Measurements from ENCODE around the gene HPX.

Gene HPX

DNA sequence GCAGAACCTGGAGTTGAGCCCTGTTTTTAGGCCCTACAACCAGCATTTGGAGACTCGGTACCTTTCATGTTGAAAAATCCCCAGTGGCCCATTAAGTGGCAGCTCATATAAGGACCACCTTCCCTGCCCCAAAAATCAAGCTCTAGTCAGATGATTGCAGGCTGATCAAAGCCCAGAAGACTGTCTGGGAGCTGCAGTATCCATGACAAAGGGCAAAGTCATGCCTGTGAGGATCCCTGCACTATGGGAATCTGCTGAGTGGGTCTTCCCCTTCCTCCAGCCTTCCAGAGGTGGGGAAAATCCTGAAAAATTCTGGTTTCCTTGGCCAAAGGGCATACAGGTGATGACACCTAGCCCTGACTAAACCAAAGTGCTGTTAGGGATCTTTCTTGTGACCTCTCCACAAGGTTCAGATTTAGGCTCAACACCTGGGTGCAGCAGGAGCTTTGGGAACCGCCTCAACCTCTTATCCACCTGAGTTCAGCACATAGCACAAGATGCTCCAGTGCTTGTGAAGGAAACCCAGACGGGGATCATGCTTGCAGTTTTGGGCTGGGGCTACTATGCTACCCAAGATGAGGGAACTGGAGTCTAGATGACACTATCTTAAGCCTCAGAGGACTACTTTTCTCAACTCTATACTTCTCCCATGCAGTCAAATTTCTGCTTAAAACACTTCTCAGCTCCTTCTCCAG, 34.2 kb upstream of the HPX start:
- peak; percentile 58; the same call in 1 of the 2 replicates for TF ChIP-seq POLR2AphosphoS5 (IDR thresholded peaks at IDR 0.05; ENCODE audit: low read depth, low read length)
- TF ChIP-seq FOXP2 (optimal IDR thresholded peaks at IDR 0.05; ENCODE audit: borderline replicate concordance, extremely low read depth, extremely low read length, insufficient read depth), result no peak

DNA sequence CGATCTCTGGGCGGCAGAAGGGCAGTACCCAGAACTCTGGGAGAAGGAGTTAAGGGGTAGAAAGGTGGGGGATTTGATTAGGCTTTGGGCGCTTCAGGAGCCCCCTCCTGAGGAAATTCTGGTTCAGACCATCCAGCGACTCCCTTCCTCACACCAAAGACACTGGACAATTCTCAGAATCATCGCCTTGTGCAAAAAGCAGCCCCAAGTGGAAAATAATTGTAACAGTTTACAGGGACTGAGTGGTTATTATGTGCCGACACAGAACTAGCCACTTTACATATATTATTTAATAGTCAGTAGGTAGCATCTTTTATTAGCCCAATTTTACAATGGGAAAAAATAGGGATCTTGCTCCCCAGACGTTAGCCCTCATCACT, 33.6 kb upstream of the HPX start:
- TF ChIP-seq POLR2AphosphoS5 (IDR thresholded peaks at IDR 0.05; ENCODE audit: low read depth, low read length), result no peak
- TF ChIP-seq SIN3A (IDR thresholded peaks at IDR 0.05; ENCODE audit: borderline replicate concordance, insufficient read depth, low read length), result no peak
- TF ChIP-seq FOXP2 (optimal IDR thresholded peaks at IDR 0.05; ENCODE audit: borderline replicate concordance, extremely low read depth, extremely low read length, insufficient read depth), result no peak
- no peak for TF ChIP-seq TAF1 (IDR thresholded peaks at IDR 0.05; ENCODE audit: borderline replicate concordance, insufficient read depth, low read length)
- TF ChIP-seq, protein P1, sequence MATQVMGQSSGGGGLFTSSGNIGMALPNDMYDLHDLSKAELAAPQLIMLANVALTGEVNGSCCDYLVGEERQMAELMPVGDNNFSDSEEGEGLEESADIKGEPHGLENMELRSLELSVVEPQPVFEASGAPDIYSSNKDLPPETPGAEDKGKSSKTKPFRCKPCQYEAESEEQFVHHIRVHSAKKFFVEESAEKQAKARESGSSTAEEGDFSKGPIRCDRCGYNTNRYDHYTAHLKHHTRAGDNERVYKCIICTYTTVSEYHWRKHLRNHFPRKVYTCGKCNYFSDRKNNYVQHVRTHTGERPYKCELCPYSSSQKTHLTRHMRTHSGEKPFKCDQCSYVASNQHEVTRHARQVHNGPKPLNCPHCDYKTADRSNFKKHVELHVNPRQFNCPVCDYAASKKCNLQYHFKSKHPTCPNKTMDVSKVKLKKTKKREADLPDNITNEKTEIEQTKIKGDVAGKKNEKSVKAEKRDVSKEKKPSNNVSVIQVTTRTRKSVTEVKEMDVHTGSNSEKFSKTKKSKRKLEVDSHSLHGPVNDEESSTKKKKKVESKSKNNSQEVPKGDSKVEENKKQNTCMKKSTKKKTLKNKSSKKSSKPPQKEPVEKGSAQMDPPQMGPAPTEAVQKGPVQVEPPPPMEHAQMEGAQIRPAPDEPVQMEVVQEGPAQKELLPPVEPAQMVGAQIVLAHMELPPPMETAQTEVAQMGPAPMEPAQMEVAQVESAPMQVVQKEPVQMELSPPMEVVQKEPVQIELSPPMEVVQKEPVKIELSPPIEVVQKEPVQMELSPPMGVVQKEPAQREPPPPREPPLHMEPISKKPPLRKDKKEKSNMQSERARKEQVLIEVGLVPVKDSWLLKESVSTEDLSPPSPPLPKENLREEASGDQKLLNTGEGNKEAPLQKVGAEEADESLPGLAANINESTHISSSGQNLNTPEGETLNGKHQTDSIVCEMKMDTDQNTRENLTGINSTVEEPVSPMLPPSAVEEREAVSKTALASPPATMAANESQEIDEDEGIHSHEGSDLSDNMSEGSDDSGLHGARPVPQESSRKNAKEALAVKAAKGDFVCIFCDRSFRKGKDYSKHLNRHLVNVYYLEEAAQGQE (IDR thresholded peaks at IDR 0.05; ENCODE audit: insufficient read depth in 1 of 2, low read depth in 2 of 2, low read length in 2 of 2), result no peak

DNA sequence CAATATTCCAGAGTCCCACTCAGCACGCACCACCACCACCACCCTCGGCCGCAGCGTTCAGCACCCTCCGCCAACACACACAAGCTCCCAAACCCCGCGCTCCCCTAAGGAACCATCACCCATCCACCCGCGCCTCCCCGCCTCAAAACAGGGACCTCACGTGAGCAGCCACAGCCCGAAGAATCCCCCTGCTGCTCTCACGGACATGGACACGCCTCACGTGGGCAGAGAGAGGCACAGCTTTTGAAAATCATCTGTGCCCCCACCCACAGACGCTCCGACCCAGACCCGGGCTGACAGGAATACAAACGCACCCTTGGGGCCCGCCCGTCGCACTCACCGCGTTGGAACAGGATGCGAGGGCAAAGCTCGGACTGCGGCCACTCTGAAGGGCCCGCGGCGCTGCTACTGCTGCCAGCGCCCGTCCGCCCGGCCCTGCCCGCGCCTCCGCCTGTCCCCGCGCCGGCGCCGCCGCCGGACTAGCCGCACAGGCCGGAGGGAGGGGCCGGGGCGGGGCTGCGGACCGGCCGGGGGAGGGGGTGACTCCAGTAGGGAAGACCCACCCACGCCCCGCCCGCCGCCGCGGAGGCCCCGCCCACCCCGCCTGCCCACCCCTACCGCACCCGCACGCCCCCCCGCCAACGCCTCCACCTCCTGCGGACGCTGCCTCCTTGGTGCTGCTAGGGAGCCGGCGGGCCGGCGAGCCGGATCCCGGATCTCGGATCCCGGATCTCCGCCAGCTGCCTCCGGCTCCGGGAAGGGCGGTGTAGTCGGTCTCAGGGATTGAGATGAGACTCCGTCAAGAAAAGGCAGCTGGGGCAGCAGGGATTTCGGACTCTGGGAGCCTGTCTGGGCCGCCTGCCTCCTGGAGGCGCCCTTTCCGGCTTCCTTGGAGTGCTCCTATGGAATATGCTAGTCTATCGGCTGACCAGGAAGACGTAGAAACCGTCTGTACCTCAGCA, 32.9 kb upstream of the HPX start, which contains the start of gene TRIM3:
TRIM3 (minus strand) TSS at position 491 of the 962 bp plus-strand sequence. CDS start 8,246 bp downstream, outside the sequence.
- TF ChIP-seq FOXP2 (optimal IDR thresholded peaks at IDR 0.05; ENCODE audit: borderline replicate concordance, extremely low read depth, extremely low read length, insufficient read depth) (peak; percentile 9), POLR2AphosphoS5 (IDR thresholded peaks at IDR 0.05; ENCODE audit: low read depth, low read length) (peak; percentile 94), SIN3A (IDR thresholded peaks at IDR 0.05; ENCODE audit: borderline replicate concordance, insufficient read depth, low read length) (peak; percentile 73; the same call in 1 of the 2 replicates), TAF1 (IDR thresholded peaks at IDR 0.05; ENCODE audit: borderline replicate concordance, insufficient read depth, low read length) (peak; percentile 63; the same call in 1 of the 2 replicates)
- TF ChIP-seq, protein P1 (IDR thresholded peaks at IDR 0.05; ENCODE audit: insufficient read depth in 1 of 2, low read depth in 2 of 2, low read length in 2 of 2), result no peak

DNA sequence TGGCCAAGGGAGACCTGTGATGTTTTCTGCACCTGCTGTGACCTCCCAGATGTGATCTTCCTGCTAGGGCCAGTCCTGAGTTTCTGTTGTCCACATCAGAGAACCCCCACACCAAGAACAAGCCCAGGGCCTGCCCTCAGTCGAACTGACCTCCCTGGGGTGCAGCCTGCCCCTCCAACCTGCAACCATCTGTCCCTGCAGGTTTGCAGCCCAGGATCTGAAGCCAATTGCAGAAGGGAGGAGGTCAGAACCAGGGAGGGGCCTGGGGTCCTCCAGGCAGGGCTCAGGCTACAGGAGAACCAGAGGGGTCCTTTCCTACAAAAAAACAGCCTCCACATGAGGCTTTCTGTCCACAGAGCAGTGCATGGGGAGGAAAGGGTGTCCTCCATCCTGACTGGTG, 32.1 kb upstream of the HPX start:
- TF ChIP-seq SIN3A (IDR thresholded peaks at IDR 0.05; ENCODE audit: borderline replicate concordance, insufficient read depth, low read length) (no peak), TAF1 (IDR thresholded peaks at IDR 0.05; ENCODE audit: borderline replicate concordance, insufficient read depth, low read length) (no peak), FOXP2 (optimal IDR thresholded peaks at IDR 0.05; ENCODE audit: borderline replicate concordance, extremely low read depth, extremely low read length, insufficient read depth) (no peak), POLR2AphosphoS5 (IDR thresholded peaks at IDR 0.05; ENCODE audit: low read depth, low read length) (no peak)
- TF ChIP-seq, protein P1 (IDR thresholded peaks at IDR 0.05; ENCODE audit: insufficient read depth in 1 of 2, low read depth in 2 of 2, low read length in 2 of 2), result no peak

DNA sequence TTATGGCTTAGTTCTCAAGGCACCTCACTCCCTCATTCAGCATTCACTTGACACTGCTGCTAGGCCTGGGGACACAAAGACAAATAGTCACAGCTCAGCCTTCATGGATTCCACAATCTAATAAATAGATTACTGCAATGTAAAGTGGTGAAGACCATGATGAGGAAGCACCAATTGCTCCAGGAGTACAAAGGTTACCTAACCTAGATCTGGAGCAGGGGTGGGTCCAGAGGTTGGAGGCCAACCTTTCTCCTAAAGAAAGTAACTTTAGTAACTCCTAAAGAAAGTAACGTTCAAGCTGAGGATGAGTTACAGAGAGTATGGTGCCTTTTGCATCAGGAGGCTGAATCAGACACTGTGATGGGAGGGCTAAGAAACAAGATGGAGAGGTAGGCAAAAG, 28.8 kb upstream of the HPX start:
- TF ChIP-seq FOXP2 (optimal IDR thresholded peaks at IDR 0.05; ENCODE audit: borderline replicate concordance, extremely low read depth, extremely low read length, insufficient read depth) (no peak), TAF1 (IDR thresholded peaks at IDR 0.05; ENCODE audit: borderline replicate concordance, insufficient read depth, low read length) (no peak), POLR2AphosphoS5 (IDR thresholded peaks at IDR 0.05; ENCODE audit: low read depth, low read length) (no peak), SIN3A (IDR thresholded peaks at IDR 0.05; ENCODE audit: borderline replicate concordance, insufficient read depth, low read length) (no peak)
- TF ChIP-seq, protein P1 (IDR thresholded peaks at IDR 0.05; ENCODE audit: insufficient read depth in 1 of 2, low read depth in 2 of 2, low read length in 2 of 2), result no peak
